Stomach (tissue), 9 donors: ENCODE measurements around the gene CHTOP. TPM values are rescaled to one million over a fixed set of nuclear protein-coding genes. Genes with fewer than 3 reads are reported as not detected.

Experiments
- DNase-seq, 2 donors: peaks; one replicate each; pipeline versions ENCODE4 v3.0.0 to v3.0.0-alpha.2; 2013 to 2019
- H3K27ac ChIP-seq, 5 donors: fragments of 200-600 bp in 4 of 5; sonication (generic) in 4 of 5; one replicate each; pipeline ENCODE4 v1.5.1; 2013 to 2019; ENCODE audit warnings: mild to moderate bottlenecking in 1 of 5, moderate library complexity in 1 of 5
- H3K27me3 ChIP-seq, 3 donors: fragments of 200-600 bp; sonication (generic); one replicate each; pipeline ENCODE4 v1.5.1; 2017 to 2019; ENCODE audit warnings: mixed run types in 1 of 3
- H3K36me3 ChIP-seq, 4 donors: fragments of 200-600 bp; sonication (generic); 1 replicate in 3 of 4; 2 replicates in 1 of 4; pipeline ENCODE4 v1.5.1; 2016 to 2019
- H3K4me1 ChIP-seq, 4 donors: fragments of 200-600 bp; sonication (generic); one replicate each; pipeline ENCODE4 v1.5.1; 2016 to 2019
- H3K4me3 ChIP-seq, 4 donors: fragments of 200-600 bp; sonication (generic) in 3 of 4; one replicate each; pipeline ENCODE4 v1.5.1; 2016 to 2019; ENCODE audit warnings: mild to moderate bottlenecking in 1 of 4
- H3K9me3 ChIP-seq, 4 donors: fragments of 200-600 bp; sonication (generic); one replicate each; pipeline ENCODE4 v1.5.1; 2016 to 2019
- CTCF ChIP-seq, 7 experiments: fragments of 450-650 bp in 4 of 7; fragments of 200-600 bp in 3 of 7; sonication (generic) in 3 of 7; IDR thresholded peaks; one replicate each; pipeline ENCODE4 v1.5.1; 2016 to 2019; ENCODE audit warnings: antibody characterized with exemption in 7 of 7, control low read depth in 2 of 7, mild to moderate bottlenecking in 1 of 7
- EP300 ChIP-seq: sonication (generic); formaldehyde crosslinking; IDR thresholded peaks from one replicate; pipeline ENCODE4 v1.6.1; 2017; ENCODE audit warnings: antibody characterized with exemption
- POLR2A ChIP-seq, 4 donors: fragments of 450-650 bp; IDR thresholded peaks; one replicate each; pipeline ENCODE4 v1.6.1; 2016; ENCODE audit warnings: antibody characterized with exemption in 4 of 4, control low read depth in 2 of 4, mild to moderate bottlenecking in 1 of 4, moderate library complexity in 1 of 4
- POLR2AphosphoS5 ChIP-seq, 3 donors: sonication (generic); formaldehyde crosslinking; IDR thresholded peaks; one replicate each; pipeline ENCODE4 v1.6.1; 2016; ENCODE audit warnings: antibody characterized with exemption in 3 of 3
- WGBS, 5 donors: extraction: QIAGEN DNeasy Blood & Tissue Kit in 3 of 5; methylation state at CpG; one replicate each; pipeline versions ENCODE4 v1.1.5 to v1.1.7; 2013 to 2018; 5-methylcytosine and 5-hydroxymethylcytosine counted together
- intact Hi-C: fragments of 100-400 bp; cut with DNase I; formaldehyde crosslinking; loops from one replicate; pipeline ENCODE4 v1.15.1; 2023; ENCODE audit warnings: low total_unique reads
- polyA plus RNA-seq, 3 donors: library from polyadenylated mRNA; stranded (reverse); fragments of 200-250 nt; gene quantifications; one replicate each; pipeline ENCODE4 v1.2.3, GENCODE V29; 2013
- total RNA-seq, 5 donors: library from RNA; depleted of rRNA; stranded (reverse); fragments of >200 nt; gene quantifications; one replicate each; pipeline versions ENCODE4 v1.1.0 to v1.2.3, GENCODE V29; 2014 to 2016
- donor health status: healthy with polysubstance abuse.
- donor health status: Bipolar disorder and iron deficiency.
- donor health status: healthy.

Gene CHTOP
- total and polyA plus RNA-seq, 8 donors: 21.7 to 111 (median 49.6) TPM

- DNase-seq: peak in 1 of 2 donors; percentile 16
- peak overlapping the region in 3 of 4 donors; percentile 54 to 76 (median 67) for H3K4me3 ChIP-seq
- intact Hi-C loops: no loop called here
- H3K27me3 ChIP-seq: no peaks in the 10 kb centered on the region
- WGBS, 5 donors: 49 to 69% (median 67%) methylated on average over 4 of the region's 4 CpGs
- peaks cover 17 to 28% (median 27%) of the 10 kb centered on the region in 4 donors for H3K36me3 ChIP-seq
- no peak for TF ChIP-seq POLR2A (IDR thresholded peaks at IDR 0.05)
- TF ChIP-seq CTCF (IDR thresholded peaks at IDR 0.05): no peak
- no peak for TF ChIP-seq EP300
- TF ChIP-seq POLR2AphosphoS5 (IDR thresholded peaks at IDR 0.05): no peak
- H3K4me1 ChIP-seq: peaks cover 43 to 70% (median 60%) of the 10 kb centered on the region in 4 donors
- peak overlapping the region; percentile 3 to 90 (median 88) for H3K27ac ChIP-seq
- no peaks in the 10 kb centered on the region for H3K9me3 ChIP-seq
These were observed 23.5 kb upstream of the CHTOP start for GRCh38 chr1:153610334-153610733.

- no peak for TF ChIP-seq EP300
- no peak for TF ChIP-seq POLR2AphosphoS5 (IDR thresholded peaks at IDR 0.05)
- TF ChIP-seq POLR2A (IDR thresholded peaks at IDR 0.05): no peak
- TF ChIP-seq CTCF (IDR thresholded peaks at IDR 0.05): no peak
- intact Hi-C loops: no loop called here
- Histone ChIP-seq H3K27ac (peak overlapping the region in 4 of 5 donors; percentile 87 to 90 (median 88)), H3K4me3 (peak overlapping the region in 3 of 4 donors; percentile 54 to 76 (median 67)), H3K27me3 (no peaks in the 10 kb centered on the region), H3K9me3 (no peaks in the 10 kb centered on the region), H3K4me1 (peaks cover 45 to 75% (median 64%) of the 10 kb centered on the region in 4 donors), H3K36me3 (peaks cover 17 to 22% (median 22%) of the 10 kb centered on the region in 4 donors)
- no peak for DNase-seq
- 59 to 82% (median 74%) methylated on average over 6 to 7 of the region's 7 CpGs for WGBS, 5 donors
These were observed 23.0 kb upstream of the CHTOP start for GRCh38 chr1:153610811-153611301.

- Histone ChIP-seq H3K9me3 (no peaks in the 10 kb centered on the region), H3K4me3 (peak overlapping the region; percentile 54 to 76 (median 66)), H3K27ac (peak overlapping the region in 4 of 5 donors; percentile 87 to 90 (median 88)), H3K36me3 (peaks cover 15 to 17% (median 17%) of the 10 kb centered on the region in 4 donors), H3K4me1 (peaks cover 50 to 80% (median 69%) of the 10 kb centered on the region in 4 donors), H3K27me3 (no peaks in the 10 kb centered on the region)
- intact Hi-C loops: no loop called here
- 49 to 71% (median 53%) methylated on average over 1 of the region's 1 CpG for WGBS, 5 donors
- no peak for TF ChIP-seq CTCF (IDR thresholded peaks at IDR 0.05)
- no peak for TF ChIP-seq POLR2A (IDR thresholded peaks at IDR 0.05)
- no peak for TF ChIP-seq EP300
- TF ChIP-seq POLR2AphosphoS5 (IDR thresholded peaks at IDR 0.05): no peak
- no peak for DNase-seq
These were observed 22.5 kb upstream of the CHTOP start for GRCh38 chr1:153611356-153611755.

- peak overlapping the region; percentile 54 to 76 (median 66) for H3K4me3 ChIP-seq
- H3K4me1 ChIP-seq: peaks cover 59 to 89% (median 77%) of the 10 kb centered on the region in 4 donors
- intact Hi-C loops: no loop called here
- 20 to 38% (median 22%) methylated on average over 10 to 11 of the region's 11 CpGs for WGBS, 5 donors
- peaks cover 6 to 9% (median 8%) of the 10 kb centered on the region in 4 donors for H3K36me3 ChIP-seq
- TF ChIP-seq POLR2A (IDR thresholded peaks at IDR 0.05) (no peak), EP300 (no peak), CTCF (IDR thresholded peaks at IDR 0.05) (no peak), POLR2AphosphoS5 (IDR thresholded peaks at IDR 0.05) (no peak)
- DNase-seq: peak in 1 of 2 donors; percentile 62
- no peaks in the 10 kb centered on the region for H3K27me3 ChIP-seq
- peak overlapping the region; percentile 87 to 90 (median 89) for H3K27ac ChIP-seq
- H3K9me3 ChIP-seq: no peaks in the 10 kb centered on the region
These were observed 21.6 kb upstream of the CHTOP start for GRCh38 chr1:153612111-153612754.
